Activated effector memory CD4-positive, alpha-beta T cell treated with Interleukin-2 at 50 U/mL for 16 hours (primary cell): ENCODE data around the gene PRR3.

Experiments
- DNase-seq: peaks from one replicate; pipeline ENCODE4 v3.0.0-alpha.2; 2020

PRR3 gene

DNA sequence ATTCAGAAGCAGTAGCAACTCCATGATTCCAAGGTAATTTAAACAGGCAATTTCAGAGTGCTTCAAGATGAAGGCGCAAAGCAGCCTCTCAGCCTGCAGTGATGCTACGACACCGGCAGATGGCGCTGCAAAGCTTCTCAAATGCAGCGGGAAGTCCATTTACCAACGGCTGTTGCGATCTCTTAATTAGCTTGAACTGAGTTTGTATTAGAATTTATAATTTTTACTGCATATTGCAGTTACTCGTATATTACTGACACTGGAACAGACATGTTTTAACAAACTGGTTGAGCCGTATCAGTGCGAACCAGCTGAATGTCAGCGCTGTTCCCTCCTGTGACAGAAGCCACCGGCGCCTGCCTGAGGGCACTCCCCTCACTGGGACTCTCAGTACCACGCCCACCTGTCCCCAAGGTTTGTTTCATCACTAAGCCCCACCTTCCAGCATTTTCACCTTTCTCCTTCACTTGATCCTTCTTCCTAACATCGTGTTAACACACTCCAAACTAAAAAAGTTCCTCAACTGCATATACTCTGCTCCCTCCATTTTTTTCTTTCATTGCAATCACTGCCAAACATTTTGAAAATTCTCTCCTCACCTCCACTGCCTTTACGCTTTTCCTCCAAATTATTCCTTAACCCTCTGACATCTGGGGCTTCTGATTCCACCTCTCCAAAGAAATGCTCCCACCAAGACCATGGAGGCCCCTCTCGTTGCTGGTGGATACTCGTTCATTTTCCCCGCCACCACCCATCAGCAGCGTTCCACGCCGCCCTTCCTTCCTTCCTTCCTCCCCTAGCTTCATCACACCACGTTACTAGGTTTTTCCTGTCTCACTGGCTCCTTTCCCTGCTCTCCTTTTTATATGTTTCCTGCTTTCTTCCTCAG lies 15.3 kb upstream of the PRR3 start:
- DNase-seq = peak; percentile 69

DNA sequence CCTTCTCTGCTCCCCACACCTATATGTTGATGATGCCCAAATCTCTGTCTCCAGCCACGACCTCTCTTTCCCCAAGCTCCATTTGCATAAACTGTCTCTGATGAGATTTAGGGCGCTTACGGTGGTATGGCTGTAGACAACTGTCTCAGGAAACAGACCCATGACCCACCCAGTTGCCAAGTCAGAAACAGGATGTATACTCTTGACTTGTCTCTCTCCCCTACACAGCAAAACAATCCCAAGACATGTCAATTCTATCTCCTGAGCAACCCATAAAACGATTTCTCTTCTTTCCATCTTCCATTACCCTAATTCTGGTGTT lies 14.7 kb upstream of the PRR3 start:
- no peak for DNase-seq

GRCh38 chr6:30542915-30543314 lies 14.2 kb upstream of the PRR3 start:
- DNase-seq = no peak

DNA sequence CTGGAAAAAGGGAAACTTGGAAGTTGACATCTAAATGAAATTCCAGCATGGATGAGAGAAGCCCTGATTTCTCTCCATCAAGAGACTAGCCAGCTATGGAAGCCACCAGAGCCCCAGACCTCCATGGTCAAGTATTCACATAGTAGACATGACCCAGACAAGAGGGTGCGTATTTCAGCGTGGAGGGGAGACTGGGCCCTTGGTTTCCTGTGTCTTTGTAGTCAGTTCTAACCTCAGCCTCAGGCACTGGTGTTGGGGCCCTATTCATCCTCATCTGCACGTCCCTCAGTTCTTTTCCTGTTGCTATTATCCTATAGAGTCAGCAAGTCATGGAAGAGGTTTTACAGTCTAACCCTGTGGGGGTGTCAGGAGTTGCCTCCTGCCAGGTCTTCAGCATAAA lies 13.3 kb upstream of the PRR3 start:
- no peak for DNase-seq

- no peak for DNase-seq
These were observed 12.3 kb upstream of the PRR3 start for GRCh38 chr6:30544666-30545272.

DNA sequence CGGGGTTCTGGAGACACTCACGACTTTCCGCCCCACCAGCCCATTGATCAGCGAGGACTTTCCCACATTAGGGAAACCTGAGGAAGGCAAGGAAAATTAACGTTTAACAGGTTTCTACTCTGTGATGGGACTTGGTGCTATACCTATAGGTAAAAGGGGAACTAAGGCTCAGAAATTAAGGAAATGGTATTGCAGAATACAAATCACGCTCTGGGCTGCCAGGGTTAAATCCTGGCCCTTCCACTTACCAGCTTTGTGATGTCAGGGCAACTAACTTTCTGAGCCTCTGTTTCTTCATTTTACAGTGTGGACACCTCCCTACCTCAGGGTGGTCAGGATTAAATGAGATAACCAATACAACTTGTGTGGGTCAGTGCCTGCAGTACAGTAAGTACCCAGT lies 9.6 kb upstream of the PRR3 start:
- DNase-seq = no peak

- DNase-seq = no peak
These were observed 8.7 kb upstream of the PRR3 start for GRCh38 chr6:30548375-30548774.

- DNase-seq = no peak
These were observed 2.7 kb upstream of the PRR3 start for GRCh38 chr6:30554404-30554803.

DNA sequence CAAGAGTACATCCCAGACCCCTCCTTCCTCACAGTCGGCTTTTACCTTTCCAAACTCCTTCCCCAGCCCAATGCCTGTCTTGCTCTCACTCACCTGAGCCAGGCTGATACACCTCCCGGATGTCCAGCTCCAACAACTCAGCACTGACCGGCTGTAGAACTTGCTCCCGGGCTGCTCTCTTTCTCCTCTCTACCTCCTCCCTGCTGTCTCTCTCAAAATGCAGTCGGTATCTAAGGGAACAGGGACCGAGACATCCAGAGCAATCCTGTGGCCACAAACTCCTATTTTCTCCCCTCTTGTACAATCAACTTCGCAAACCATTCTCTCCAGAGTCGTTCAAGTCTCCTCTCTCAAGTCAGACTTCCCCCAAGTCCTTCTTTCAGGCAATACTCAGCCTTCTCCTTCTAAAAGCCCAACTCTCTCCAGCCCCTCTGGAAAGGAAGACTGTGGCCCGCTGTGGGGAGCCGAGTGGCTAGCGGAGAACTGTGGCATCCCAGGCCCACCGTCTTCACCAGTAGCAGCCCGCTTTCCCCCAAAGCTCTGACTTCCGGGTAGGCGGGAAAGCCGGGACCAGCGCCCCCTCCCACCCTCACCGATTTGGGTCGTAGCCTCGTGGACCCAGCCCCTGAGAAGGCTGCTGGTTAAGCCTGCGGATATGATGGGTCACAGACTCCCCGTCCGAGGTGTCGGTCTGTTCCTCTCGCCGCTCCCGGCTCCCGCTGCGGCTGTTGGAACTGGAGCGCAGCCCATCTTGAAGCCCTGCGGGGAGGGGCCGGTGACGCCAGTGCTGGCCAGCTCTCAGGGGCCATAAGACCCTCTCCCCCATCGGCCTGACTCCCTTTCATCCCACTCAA lies 1.9 kb upstream of the PRR3 start:
- DNase-seq = no peak

GRCh38 chr6:30555816-30556065 lies 1.4 kb upstream of the PRR3 start:
- no peak for DNase-seq

GRCh38 chr6:30556066-30556905 lies 809 bp upstream of the PRR3 start, which contains the start of gene GNL1:
Gene GNL1 (minus strand): TSS chr6:30556489. CDS start chr6:30556203, 286 bp downstream.
- DNase-seq = peak; percentile 96

DNA sequence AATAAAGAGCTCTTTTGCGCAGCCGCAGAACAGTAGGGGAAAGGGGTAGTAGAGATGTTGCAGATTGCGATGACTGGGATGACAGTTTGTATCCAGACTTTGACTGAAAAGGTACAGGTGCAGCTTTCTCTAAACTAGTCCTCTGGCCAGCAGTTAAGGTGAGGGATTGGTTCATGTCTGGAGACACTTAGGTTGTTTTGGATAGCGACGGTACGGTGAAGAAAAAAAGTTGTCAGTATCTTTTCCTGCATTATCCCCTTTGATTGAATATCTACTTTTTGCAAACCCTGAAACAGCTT lies 537 bp downstream of the PRR3 start:
- DNase-seq = no peak

- DNase-seq = no peak
These were observed 3.8 kb downstream of the PRR3 start for GRCh38 chr6:30560930-30561329.

- DNase-seq = no peak
These were observed 5.7 kb downstream of the PRR3 start for GRCh38 chr6:30562470-30563425.

DNA sequence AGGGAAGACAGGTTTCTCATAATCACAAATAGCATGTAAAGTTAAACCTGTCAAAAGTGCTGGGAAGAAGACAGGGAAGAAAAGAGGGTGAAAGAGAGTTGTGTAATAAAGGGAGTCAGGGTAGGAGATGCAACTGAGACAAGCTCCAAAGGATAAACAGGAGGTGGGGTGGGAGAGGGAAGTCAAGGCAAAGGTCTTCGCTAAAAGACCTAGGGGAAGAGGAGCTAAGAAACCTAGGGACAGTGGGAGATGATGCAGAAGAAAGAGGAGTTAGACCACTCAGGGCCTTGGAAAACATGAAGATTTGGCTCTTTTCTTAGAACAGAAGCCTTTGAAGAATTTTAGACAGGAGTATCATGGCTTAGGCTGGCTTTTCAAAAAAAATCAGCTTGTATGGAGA lies 7.0 kb downstream of the PRR3 start:
- DNase-seq = no peak

DNA sequence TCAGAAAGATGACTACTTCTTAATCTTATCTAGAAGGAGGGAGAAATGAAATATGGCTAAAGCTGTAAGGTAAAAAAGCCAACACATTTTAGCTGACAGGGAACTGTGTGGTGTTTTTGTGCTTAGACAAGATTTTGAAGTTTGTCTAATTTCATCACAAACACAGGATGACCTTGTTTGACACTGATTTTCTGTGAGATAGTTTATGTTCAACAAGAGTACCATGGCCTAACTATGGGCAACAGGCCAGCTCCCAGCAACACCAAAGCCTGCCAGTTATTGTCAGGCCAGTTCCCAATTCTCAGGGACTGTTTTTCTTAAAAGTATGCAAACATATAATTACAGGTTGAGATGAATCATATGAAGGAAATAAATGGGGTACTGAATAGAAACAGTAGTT lies 8.7 kb downstream of the PRR3 start:
- DNase-seq = no peak

GRCh38 chr6:30568245-30568644 lies 11.2 kb downstream of the PRR3 start:
- DNase-seq = no peak

GRCh38 chr6:30570263-30570662 lies 13.2 kb downstream of the PRR3 start:
- no peak for DNase-seq

GRCh38 chr6:30570740-30571074 lies 13.6 kb downstream of the PRR3 start:
- no peak for DNase-seq

GRCh38 chr6:30571075-30571761 lies 14.1 kb downstream of the PRR3 start, which contains the start of gene ABCF1:
Gene ABCF1 (plus strand): TSS chr6:30571442. CDS start chr6:30571488, 46 bp downstream.
- DNase-seq = peak; percentile 99

- no peak for DNase-seq
These were observed 14.6 kb downstream of the PRR3 start for GRCh38 chr6:30571762-30572082.

GRCh38 chr6:30572148-30572547 lies 15.1 kb downstream of the PRR3 start:
- DNase-seq = no peak
